Activated CD4-positive, alpha-beta T cell treated with anti-CD3 and anti-CD28 coated beads for 36 hours (primary cell): ENCODE results near the gene NEAT1. TPM values are rescaled to one million over a fixed set of nuclear protein-coding genes. Genes with fewer than 3 reads are reported as not detected.

ENCODE experiments used
- ATAC-seq: fragments of 200-7000 bp; cut with Tn5 transposase; one replicate; pipeline ENCODE4 v1.10.0; 2021; ENCODE audit warnings: mild to moderate bottlenecking, moderate library complexity
- CTCF ChIA-PET: fragments of 350-600 bp; sonication (Branson Sonifier 250); formaldehyde crosslinking; loops from one replicate; lab custom pipeline; 2021; ENCODE audit warnings: antibody characterized with exemption; lab: Charles Lee
- POLR2A ChIA-PET: fragments of 350-600 bp; sonication (Branson Sonifier 250); formaldehyde crosslinking; loops from one replicate; lab custom pipeline; 2021; ENCODE audit warnings: antibody characterized with exemption, inconsistent platforms; lab: Charles Lee
- DNase-seq: peaks from one replicate; pipeline ENCODE4 v3.0.0-alpha.2; 2020
- H3K27ac Mint-ChIP-seq: one replicate; pipeline ENCODE4 v1.8.0; 2021; ENCODE audit warnings: mixed read lengths
- H3K27me3 Mint-ChIP-seq: one replicate; pipeline ENCODE4 v1.8.0; 2021; ENCODE audit warnings: mixed read lengths
- H3K36me3 Mint-ChIP-seq: one replicate; pipeline ENCODE4 v1.8.0; 2021; ENCODE audit warnings: low read depth, mixed read lengths
- H3K4me1 Mint-ChIP-seq: one replicate; pipeline ENCODE4 v1.8.0; 2021; ENCODE audit warnings: mixed read lengths
- H3K4me3 Mint-ChIP-seq: one replicate; pipeline ENCODE4 v1.8.0; 2021; ENCODE audit warnings: mild to moderate bottlenecking, moderate library complexity, mixed read lengths
- H3K9me3 Mint-ChIP-seq: one replicate; pipeline ENCODE4 v1.8.0; 2021; ENCODE audit warnings: low read depth, mixed read lengths
- intact Hi-C, 2 experiments: fragments of 100-400 bp; cut with DNase I in 1 of 2; cut with micrococcal nuclease in 1 of 2; formaldehyde crosslinking; loops; one replicate each; pipeline versions ENCODE4 v1.14.2 to v1.15.1; 2022 to 2024; cut with DNase I, micrococcal nuclease
- total RNA-seq, 2 experiments: library from RNA; stranded (reverse); gene quantifications; one replicate each; pipeline ENCODE4 v1.2.3, GENCODE V29; 2021

The NEAT1 gene
- 100 to 1,000 TPM; 435 to 569 TPM for total RNA-seq

- H3K9me3 Mint-ChIP-seq = no peaks in the 10 kb centered on the region
- peaks cover 63% of the 10 kb centered on the region for H3K36me3 Mint-ChIP-seq
- H3K27ac Mint-ChIP-seq = peak within 1 kb of the TSS; percentile 99
- CTCF ChIA-PET = interaction anchor here (0.6 to 12.0 kb wide), 7 partner anchors 49 to 460 kb away, joined by 3 to 209 read pairs (median 3); partner anchors contain the start of gene MALAT1
- DNase-seq = peak; percentile 98
- H3K4me3 Mint-ChIP-seq = peak within 1 kb of the TSS; percentile 100
- H3K4me1 Mint-ChIP-seq = peaks cover 35% of the 10 kb centered on the region
- peak; percentile 15 for ATAC-seq
- H3K27me3 Mint-ChIP-seq = peaks cover 6% of the 10 kb centered on the region
- POLR2A ChIA-PET = interaction anchor here (0.6 to 18.5 kb wide), 15 partner anchors 9 to 1151 kb away, joined by 3 to 1637 read pairs (median 3); partner anchors contain the start of genes EHBP1L1, MALAT1 and SLC25A45
- intact Hi-C loops = loop anchor here (1.0 to 10.0 kb wide), 7 partner anchors 49 to 566 kb away; partner anchors contain the start of genes CCDC85B (in 1 of the 2), RELA (in 1 of the 2) and ZNRD2 (in 1 of the 2)
Measured at GRCh38 chr11:65422633-65423515, at the start of gene NEAT1. NEAT1 (plus strand) TSS chr11:65422798.

GRCh38 chr11:65373839-65374580 is 48.6 kb upstream of the NEAT1 start:
- Mint-ChIP-seq H3K4me3 (no peak overlapping the region), H3K9me3 (no peaks in the 10 kb centered on the region), H3K4me1 (no peaks in the 10 kb centered on the region), H3K36me3 (no peaks in the 10 kb centered on the region), H3K27ac (no peak overlapping the region), H3K27me3 (no peaks in the 10 kb centered on the region)
- no peak for DNase-seq
- ATAC-seq = no peak
- intact Hi-C loops = no loop called here
- ChIA-PET POLR2A (interaction anchor here (1.2 kb wide), 1 partner anchor 98 kb away, joined by 3 read pairs; no protein-coding TSS in a partner anchor), CTCF (interaction anchor here (0.6 to 1.1 kb wide), 4 partner anchors 123 to 458 kb away, joined by 3 to 4 read pairs (median 3); no protein-coding TSS in a partner anchor)

- ChIA-PET POLR2A (no interaction called here), CTCF (interaction anchor here (0.6 to 1.0 kb wide), 3 partner anchors 12 to 457 kb away, joined by 3 read pairs; no protein-coding TSS in a partner anchor)
- no peaks in the 10 kb centered on the region for H3K36me3 Mint-ChIP-seq
- no peaks in the 10 kb centered on the region for H3K9me3 Mint-ChIP-seq
- H3K4me3 Mint-ChIP-seq = no peak overlapping the region
- no peaks in the 10 kb centered on the region for H3K4me1 Mint-ChIP-seq
- intact Hi-C loops = no loop called here
- no peak for DNase-seq
- H3K27ac Mint-ChIP-seq = no peak overlapping the region
- ATAC-seq = no peak
- H3K27me3 Mint-ChIP-seq = no peaks in the 10 kb centered on the region
Measured at GRCh38 chr11:65375012-65375411, 47.6 kb upstream of the NEAT1 start.

GRCh38 chr11:65376138-65376713 is 46.4 kb upstream of the NEAT1 start:
- H3K9me3 Mint-ChIP-seq = no peaks in the 10 kb centered on the region
- DNase-seq = no peak
- H3K4me1 Mint-ChIP-seq = no peaks in the 10 kb centered on the region
- ChIA-PET POLR2A (interaction anchor here (0.6 kb wide), 1 partner anchor 166 kb away, joined by 4 read pairs; no protein-coding TSS in a partner anchor), CTCF (interaction anchor here (0.6 to 1.0 kb wide), 3 partner anchors 13 to 182 kb away, joined by 3 read pairs; no protein-coding TSS in a partner anchor)
- intact Hi-C loops = no loop called here
- no peak for ATAC-seq
- no peak overlapping the region for H3K4me3 Mint-ChIP-seq
- no peaks in the 10 kb centered on the region for H3K27me3 Mint-ChIP-seq
- H3K27ac Mint-ChIP-seq = no peak overlapping the region
- H3K36me3 Mint-ChIP-seq = no peaks in the 10 kb centered on the region

GRCh38 chr11:65377036-65377435 is 45.6 kb upstream of the NEAT1 start:
- POLR2A ChIA-PET = no interaction called here
- CTCF ChIA-PET = interaction anchor here (0.7 kb wide), 1 partner anchor 549 kb away, joined by 3 read pairs; no protein-coding TSS in a partner anchor
- H3K36me3 Mint-ChIP-seq = no peaks in the 10 kb centered on the region
- no peak overlapping the region for H3K27ac Mint-ChIP-seq
- ATAC-seq (no peak), DNase-seq (no peak)
- intact Hi-C loops = no loop called here
- no peaks in the 10 kb centered on the region for H3K27me3 Mint-ChIP-seq
- no peak overlapping the region for H3K4me3 Mint-ChIP-seq
- H3K4me1 Mint-ChIP-seq = no peaks in the 10 kb centered on the region
- H3K9me3 Mint-ChIP-seq = no peaks in the 10 kb centered on the region

DNA sequence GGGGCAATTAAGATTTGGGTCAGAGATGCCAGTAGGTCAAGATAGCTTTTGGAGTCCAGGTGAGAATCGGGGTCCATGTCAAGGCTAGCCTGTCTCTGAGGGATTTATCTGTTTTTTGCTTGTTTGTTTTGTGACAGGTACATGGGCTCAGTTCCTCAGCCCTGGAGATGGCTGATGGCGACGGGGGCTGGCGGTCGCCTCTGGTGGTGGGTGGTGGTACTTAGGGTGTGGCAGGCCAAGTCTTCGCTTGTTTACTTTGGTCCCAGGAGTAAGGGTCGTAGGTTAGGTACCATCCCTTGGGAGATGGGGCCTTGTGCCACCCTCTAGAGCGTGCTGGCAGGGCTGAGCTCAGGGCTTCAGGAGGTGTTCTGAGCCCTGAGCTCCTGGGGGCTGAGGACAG is 44.8 kb upstream of the NEAT1 start:
- ChIA-PET CTCF (interaction anchor here (0.7 to 3.5 kb wide), 3 partner anchors 130 to 548 kb away, joined by 3 to 16 read pairs (median 5); no protein-coding TSS in a partner anchor), POLR2A (interaction anchor here (0.6 kb wide), 1 partner anchor 220 kb away, joined by 7 read pairs; no protein-coding TSS in a partner anchor)
- Mint-ChIP-seq H3K27ac (peak overlapping the region; percentile 18), H3K4me1 (peaks cover 2% of the 10 kb centered on the region), H3K27me3 (no peaks in the 10 kb centered on the region), H3K4me3 (no peak overlapping the region), H3K9me3 (no peaks in the 10 kb centered on the region), H3K36me3 (no peaks in the 10 kb centered on the region)
- intact Hi-C loops = no loop called here
- DNase-seq = no peak
- no peak for ATAC-seq

DNA sequence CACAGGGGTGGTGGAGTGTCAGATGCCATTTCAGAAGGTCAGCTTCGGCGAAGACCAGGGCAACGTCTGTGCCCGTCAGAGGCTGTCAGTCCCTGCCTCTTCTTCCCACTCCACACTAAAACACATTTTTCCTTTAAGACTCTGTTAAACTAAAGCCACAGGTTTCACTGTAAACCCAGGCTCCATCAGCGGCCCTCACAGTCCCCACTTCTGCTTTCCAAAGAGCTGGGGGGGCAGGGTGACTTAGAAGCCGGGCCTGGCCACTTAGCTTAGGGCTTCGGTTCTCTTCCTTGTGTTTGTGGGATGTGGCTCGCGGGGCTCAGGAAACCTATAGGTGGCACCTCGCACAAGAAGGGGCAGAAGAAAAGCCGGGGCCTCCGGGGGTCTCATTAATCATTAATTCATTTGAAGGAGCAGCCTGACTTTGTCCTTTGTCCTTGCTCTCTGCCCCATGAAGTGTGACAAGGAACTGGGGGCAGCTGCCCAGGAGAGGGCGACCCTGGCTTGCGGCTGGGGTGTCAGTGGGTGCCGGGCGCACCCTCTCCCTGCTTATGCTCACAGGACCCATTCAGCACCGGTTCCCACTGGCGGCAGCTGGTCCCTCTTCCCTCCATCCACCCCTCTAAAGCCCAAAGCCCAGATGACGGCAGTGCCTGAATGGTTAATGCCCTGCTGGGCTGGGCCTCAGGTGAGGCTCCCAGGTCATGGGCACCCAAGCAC is 44.2 kb upstream of the NEAT1 start:
- peak; percentile 44 for DNase-seq
- H3K4me1 Mint-ChIP-seq = peaks cover 8% of the 10 kb centered on the region
- ATAC-seq = no peak
- no peak overlapping the region for H3K4me3 Mint-ChIP-seq
- no peaks in the 10 kb centered on the region for H3K36me3 Mint-ChIP-seq
- intact Hi-C loops = no loop called here
- no peaks in the 10 kb centered on the region for H3K27me3 Mint-ChIP-seq
- no peaks in the 10 kb centered on the region for H3K9me3 Mint-ChIP-seq
- H3K27ac Mint-ChIP-seq = no peak overlapping the region
- ChIA-PET CTCF (interaction anchor here (0.8 to 3.5 kb wide), 4 partner anchors 42 to 132 kb away, joined by 3 to 16 read pairs (median 6); no protein-coding TSS in a partner anchor), POLR2A (interaction anchor here (0.6 kb wide), 1 partner anchor 221 kb away, joined by 7 read pairs; no protein-coding TSS in a partner anchor)

GRCh38 chr11:65378928-65379638 is 43.5 kb upstream of the NEAT1 start:
- H3K9me3 Mint-ChIP-seq = no peaks in the 10 kb centered on the region

DNA sequence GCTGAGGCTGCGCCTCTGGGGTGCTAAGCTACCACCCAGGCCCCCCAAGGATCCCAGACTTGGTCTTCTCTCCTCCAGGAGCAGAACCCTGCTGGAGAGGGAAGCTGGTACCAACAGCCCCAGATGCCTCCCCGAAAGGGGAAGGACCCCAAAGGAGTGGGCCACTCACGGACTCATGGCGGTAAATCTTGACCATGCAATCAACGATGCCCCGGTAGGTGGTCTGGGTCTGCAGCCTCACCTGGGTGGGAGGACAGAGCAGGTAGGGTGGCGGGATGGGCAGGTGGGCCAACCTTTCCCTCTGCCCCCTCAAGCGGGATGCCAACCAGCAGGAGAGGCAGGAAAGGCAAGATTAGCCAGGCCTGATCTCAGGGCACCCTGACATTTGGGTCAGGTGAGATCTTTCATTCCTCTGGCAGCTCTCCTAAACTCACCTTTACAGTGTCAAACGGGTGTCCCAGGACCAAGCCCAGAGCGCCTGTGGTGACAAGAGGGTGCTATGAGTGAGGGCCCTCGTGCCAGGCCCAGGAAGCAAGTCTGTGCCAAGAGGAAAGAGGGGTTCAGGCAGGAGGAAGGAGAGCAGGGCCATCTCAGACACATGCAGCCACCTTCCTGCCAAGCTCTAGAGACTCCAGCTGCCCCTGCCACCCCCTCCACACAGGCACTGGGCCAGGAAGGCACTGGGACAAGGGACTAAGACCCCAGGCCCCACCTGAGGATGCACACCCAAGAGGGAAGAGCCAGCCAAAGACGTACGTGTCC is 42.7 kb upstream of the NEAT1 start:
- Mint-ChIP-seq H3K9me3 (no peaks in the 10 kb centered on the region), H3K36me3 (no peaks in the 10 kb centered on the region), H3K27ac (peak overlapping the region; percentile 12), H3K27me3 (no peaks in the 10 kb centered on the region), H3K4me3 (peak overlapping the region; percentile 40), H3K4me1 (peaks cover 22% of the 10 kb centered on the region)
- intact Hi-C loops = loop anchor here (5.0 kb wide), 2 partner anchors 192 to 887 kb away; partner anchors contain the start of genes FAM89B (in 1 of the 2), RAB1B (in 1 of the 2) and ZNRD2 (in 1 of the 2)
- CTCF ChIA-PET = interaction anchor here (0.6 to 3.5 kb wide), 6 partner anchors 37 to 367 kb away, joined by 3 to 16 read pairs (median 3); no protein-coding TSS in a partner anchor
- POLR2A ChIA-PET = interaction anchor here (1.0 kb wide), 1 partner anchor 46 kb away, joined by 3 read pairs; the partner anchor contains the start of gene DPF2
- DNase-seq (no peak), ATAC-seq (no peak)

More at GRCh38 chr11:65378928-65379638, 43.5 kb upstream of the NEAT1 start:
- no peak for ATAC-seq
- ChIA-PET CTCF (interaction anchor here (0.6 to 3.5 kb wide), 4 partner anchors 41 to 367 kb away, joined by 3 to 16 read pairs (median 6); no protein-coding TSS in a partner anchor), POLR2A (no interaction called here)
- Mint-ChIP-seq H3K36me3 (no peaks in the 10 kb centered on the region), H3K27me3 (no peaks in the 10 kb centered on the region), H3K4me3 (no peak overlapping the region), H3K4me1 (peaks cover 14% of the 10 kb centered on the region), H3K27ac (no peak overlapping the region)
- intact Hi-C loops = no loop called here
- DNase-seq = no peak
